NOMO-1 treated with dmso at 0.1 percent for 144 hours (cell line): Measurements from ENCODE around the gene CALD1.

Experiments used
- DNase-seq: peaks from one replicate; lab custom pipeline; 2025; ENCODE audit not compliant: unreplicated experiment; lab: John Stamatoyannopoulos, UW

The CALD1 gene

DNA sequence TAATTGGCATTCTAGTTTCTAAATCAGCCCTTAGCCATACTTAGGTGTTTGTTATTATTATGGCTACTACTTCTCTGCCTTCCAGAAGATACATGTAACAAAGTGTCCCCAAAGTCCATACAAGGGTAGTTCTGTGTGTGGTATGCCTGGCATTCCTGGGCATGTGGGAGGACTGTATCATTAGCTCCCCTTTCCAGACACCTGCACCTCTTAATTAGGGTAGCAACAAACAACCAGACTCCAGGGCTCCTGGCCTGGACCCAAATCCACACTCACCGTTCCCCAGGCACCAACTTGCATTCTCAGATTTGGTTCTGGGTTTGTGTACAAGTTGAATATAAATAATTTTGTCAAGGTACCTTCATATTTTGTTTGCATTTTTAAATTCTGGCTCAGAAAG lies 15.5 kb upstream of the CALD1 start:
- DNase-seq = no peak

DNA sequence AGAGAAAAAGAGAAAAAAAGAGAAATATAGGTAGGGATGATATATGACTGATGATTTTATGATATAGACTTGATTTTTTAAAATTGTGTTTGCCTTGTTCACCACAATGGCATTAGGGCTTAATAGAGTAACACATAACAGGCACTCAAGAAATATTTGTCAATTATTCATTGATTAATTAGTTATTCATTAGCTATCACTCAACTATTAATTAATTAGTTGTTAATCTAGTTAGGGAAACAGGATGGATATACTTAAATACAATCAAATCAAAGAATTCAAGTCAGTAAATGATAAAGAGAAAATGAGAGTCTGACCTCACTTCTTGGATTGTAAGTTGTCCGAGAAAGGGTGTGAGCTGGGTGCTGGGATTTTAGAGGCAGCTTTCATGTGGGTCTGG lies 15.1 kb upstream of the CALD1 start:
- DNase-seq = no peak

DNA sequence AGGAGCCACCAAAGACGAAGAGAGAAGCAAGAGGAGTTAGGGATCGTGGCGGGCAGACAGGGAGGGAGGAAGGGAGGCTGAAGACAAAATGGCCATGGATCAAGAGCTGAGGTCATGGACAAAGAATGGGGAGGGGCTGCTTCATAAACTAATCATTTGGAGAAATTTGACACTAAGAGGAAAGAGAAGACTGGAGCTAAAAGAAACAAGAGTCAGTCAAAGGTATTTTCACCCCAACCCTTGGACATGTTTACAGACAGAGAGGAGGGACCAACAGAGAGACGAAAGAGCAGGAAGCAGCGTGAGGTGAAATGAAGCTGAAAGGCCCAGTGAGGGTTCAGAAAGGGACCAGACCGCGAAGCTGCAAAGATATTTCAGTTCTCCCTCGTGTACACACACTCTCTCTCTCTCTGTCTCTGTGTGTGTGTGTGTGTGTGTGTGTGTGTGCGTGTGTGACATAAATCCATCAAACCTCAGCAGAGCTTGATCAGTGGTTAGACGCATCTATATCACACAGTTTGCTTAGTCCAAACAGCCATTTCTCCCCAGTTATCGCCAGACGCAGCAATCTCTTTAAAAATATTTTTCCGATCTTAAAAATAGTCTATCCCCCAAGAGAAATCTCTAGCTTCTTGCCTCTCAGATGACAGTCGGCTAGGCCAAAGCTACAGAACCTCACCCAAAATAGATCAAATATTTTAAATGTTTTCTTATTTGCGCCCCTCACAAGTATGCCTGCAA lies 12.5 kb upstream of the CALD1 start:
- DNase-seq = no peak

DNA sequence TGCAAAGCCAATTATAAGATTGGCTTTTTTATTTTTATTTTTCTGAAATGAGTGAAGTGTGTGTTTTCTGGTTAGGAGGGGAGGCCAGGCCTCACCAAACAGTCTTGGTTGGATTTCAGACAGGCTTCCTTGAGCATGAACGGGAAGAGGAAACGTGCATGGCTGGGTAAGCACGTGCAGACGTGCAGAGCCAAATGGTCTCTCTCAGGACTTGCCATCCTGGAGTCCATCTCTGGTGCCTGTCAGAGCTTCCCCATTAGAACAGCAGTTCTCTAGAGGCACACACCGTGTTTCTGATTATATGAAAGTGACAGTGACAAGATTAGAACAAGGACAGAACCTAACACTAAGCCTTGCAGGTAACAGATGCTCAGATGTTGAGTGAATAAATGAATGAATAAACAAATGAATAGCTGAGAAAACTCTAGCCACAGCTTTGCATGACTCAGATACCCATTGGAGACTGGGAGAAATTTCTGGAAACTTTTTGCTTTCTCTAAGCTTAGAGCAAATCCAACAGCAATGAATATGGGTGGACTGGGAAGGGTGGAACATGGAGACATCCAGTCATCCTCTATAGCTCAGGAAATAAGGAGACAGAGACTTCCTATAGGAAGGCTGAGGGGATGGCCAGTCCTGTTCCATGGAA lies 11.8 kb upstream of the CALD1 start:
- DNase-seq = no peak

DNA sequence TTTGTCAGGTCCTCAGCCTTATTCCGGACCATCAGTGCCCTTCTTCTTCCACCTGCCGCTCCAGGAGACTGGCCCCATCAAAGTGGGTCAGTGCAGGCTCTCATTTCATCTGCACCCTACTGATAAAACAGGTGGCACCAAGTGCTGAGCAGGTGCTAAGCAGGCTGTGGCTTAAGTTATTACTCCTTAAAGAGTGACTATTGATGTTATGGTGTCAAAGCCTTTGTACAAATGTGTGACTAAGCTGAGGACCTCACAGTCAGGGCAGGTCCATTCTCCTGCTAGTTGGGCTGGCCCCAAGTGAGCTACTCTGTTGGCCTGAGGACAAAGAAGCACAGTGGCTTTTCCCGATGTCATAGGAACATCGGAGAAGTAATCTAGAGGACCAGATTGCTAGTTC lies 11.2 kb upstream of the CALD1 start:
- DNase-seq = no peak

DNA sequence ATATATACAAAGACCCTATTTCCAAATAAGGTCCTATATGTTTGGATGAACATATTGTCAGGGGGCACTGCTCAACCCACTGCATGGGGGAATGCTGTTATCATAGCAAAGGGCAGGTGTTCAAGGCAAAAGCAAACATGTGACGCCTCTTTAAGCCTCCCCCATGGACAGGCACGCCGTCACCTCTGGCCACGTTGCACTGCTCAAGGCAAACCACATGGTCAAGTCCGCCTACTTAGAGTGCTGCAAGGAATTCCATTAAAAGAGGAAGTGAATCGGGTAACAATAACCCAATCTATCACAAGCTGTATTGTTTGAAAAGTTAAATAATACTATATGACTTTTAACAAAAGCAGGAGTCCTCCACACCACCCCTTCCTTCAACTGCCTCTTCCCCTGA lies 8.8 kb upstream of the CALD1 start:
- DNase-seq = no peak

DNA sequence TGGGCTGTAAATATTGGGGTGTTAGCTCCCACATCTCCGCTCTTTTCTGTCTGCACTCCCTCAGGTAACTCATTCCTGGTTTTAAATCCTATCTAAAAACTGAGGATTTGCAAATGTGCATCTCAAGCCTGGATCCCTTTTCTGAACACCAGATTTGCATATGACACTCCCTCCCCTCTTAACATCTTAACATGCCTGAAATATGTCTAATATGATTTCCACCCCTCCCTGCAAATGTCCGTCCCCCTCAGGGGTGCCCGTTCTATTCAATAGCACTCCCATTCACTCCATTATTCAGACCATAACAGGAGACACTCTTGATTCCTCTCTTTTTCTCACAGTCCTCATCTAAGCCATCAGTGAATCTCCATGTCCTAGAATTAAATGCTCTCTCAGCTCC lies 8.3 kb upstream of the CALD1 start:
- no peak for DNase-seq

DNA sequence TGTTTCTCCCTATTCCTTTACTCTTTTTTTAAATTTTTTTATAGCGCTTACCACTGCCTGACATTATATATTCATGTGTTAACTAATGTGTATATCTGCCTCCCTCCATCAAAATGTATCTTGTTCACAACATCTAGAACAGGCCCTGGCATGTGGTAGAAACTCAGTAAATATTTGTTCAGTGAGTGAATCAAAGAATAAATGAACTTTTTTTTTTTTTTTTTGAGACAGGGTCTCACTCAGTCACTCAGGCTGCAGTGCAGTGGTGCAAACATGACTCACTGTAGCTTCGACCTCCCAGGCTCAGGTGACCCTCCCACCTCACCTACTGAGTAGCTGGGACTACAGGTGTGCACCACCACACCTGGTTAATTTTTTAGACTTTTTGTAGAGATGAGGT lies 7.5 kb upstream of the CALD1 start:
- DNase-seq = no peak

DNA sequence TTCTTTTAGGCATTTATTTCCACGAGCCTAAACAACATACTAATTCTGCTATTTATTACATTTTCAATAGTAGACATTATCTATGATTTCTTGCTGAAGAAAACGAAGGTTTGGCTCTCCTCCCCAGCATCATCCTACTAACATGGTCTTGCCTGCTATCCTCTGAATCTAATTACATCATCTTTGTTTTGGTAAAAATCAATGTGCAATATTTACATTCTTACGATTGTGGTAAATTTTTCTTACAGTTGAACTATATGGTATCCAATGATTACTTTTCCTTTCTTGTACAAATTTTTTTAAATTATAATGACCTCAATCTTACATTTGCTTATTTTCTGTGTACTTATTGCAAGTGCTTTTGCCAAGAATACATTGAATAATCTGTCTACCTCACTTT lies 7.0 kb upstream of the CALD1 start:
- DNase-seq = no peak

DNA sequence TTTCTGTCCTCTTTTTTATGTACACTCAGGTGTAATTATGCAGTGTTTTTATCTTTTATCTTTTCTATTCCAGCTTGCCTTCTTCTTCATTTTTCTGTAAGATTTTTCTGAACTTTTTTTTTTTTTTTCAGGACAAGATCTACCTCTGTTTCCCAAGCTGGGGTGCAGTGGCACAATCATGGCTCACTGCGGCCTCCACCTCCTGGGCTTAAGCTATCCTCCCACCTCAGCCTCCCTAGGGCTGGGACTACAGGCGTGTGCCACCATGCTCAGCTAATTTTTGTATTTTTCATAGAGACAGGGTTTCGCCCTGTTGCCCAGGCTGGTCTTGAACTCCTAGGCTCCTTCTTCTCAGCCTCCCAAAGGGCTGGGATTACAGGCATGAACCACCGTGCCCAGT lies 6.3 kb upstream of the CALD1 start:
- DNase-seq = no peak

DNA sequence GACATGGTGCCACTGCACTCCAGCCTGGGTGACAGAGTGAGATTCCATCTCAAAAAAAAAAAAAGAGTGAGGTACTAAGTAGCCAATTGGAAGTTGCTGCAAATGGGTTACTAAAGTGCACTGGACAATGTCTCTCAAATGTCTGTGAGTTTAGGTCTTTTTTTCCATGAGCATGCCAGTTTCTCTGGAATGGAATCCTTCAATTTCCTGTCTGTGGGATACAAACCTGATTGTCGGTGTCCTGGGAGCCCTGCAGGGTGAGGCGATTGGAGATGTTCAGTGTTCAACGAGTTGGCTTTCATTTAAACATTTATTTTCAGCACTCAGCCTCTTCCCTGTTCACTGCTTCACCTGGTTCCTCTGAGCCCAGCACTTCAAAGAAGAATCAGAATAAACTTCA lies 5.3 kb upstream of the CALD1 start:
- no peak for DNase-seq

DNA sequence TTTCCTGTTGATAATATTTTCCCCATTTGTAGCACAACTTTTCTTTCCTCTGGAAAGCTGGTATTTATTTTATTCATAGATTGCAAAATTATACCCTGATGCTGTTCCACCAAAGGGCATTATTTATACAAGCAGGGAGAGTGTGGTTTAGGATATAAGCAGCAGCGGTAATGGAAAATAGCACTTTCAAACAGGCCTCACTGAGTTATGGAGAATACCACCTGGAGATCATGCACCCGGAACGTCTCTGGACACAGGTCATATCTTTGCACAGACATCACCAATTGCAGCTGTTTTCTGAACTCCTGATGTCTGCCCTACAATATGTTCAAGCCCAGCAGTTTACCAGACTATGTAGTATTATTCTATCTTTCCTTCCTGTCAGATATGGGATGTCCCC lies 2.0 kb upstream of the CALD1 start:
- no peak for DNase-seq

DNA sequence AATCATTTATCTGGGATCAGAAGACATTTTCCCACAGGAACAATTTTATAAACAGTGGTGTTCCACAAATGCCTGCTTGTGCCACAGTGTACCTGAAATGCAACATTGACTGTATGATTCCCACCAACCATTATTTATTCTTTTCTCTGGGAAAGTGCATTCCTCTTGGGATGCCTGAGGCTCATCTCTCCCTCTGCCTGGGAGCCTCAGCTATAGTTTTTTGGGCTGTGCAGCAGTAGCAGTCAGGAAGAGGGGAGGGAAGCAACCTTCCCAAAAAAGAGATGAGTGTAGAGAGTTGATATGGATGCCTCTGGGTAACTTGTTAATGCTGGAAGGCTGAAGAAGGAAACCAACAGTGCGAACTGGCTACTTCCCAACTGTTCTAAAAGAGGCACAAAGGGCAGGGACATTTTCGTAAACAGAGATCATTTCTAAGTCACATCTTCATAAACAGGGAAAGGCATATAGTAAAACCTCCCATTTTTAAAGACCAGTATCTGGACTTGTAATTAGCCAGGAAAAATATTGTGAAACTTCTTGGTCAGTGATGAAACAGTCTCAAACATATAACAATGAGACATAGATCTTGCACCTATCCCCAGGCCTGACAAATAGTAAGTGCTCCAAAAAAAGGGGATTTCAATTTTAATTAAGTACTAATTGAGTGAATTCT lies 1.4 kb upstream of the CALD1 start:
- DNase-seq = no peak

DNA sequence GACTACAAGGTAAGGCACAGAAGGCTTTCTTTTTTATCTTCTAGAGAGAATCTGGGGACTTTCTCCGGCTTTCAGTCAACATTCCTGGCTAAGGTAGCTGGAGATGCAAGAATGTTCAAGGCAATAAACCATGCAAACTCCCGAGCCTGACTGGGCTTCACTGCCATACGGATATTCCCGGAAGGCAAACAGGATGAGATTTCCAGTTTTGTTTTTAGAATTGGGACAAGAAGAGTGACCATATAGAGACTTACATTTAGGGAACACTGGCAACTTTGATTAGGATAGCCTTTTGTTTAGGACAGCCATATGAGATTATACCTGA lies 269 bp downstream of the CALD1 start:
- DNase-seq = no peak

DNA sequence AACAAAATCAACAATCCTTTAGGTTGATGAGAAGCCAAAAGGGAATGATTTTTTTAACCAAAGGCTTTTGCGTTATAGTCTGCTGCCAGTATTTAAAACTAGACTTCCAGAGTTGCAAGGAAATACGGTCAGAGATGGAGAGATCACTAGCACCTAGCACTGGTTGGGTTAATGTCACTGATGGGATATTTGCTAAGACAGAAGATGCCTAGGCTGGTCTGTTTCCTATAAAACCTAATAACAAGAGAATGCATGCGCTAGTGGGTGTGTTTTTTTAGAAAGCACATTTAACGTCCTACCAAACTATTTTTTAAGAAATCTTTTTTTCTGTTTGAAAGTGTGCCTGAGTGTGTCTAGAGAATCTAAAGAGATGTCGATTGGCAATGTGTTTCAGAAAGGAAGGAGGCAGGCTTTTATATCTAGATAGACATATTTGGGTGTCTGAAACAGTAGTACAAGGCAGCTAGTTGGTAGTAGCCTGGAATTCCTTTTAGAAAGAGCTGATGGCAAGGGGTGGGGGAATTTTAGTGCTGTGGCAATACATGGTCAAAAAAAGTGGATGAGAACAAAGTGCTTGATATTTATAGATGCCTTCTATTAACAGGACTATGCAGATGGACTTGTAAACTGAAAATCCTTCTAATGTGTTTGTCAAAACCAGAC lies 863 bp downstream of the CALD1 start:
- DNase-seq = no peak

DNA sequence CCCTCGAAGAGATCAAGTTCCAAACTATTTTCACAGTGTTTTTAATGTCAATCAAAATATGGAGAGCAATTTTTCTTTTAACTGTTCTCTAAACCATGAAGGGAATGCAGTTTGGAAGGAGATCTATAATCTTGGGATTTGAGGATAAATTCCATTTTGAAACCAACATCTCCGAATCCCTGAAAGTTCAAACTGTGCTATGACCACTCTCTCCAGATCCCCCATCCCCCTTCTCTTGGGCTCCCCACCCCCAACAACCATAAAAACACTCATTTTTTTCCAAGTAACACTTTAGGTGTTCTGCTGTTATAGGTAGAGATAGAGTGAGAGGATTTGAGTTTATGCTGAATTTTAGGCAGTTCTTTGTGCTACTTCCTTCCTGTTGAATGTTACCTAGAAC lies 1.7 kb downstream of the CALD1 start:
- no peak for DNase-seq

DNA sequence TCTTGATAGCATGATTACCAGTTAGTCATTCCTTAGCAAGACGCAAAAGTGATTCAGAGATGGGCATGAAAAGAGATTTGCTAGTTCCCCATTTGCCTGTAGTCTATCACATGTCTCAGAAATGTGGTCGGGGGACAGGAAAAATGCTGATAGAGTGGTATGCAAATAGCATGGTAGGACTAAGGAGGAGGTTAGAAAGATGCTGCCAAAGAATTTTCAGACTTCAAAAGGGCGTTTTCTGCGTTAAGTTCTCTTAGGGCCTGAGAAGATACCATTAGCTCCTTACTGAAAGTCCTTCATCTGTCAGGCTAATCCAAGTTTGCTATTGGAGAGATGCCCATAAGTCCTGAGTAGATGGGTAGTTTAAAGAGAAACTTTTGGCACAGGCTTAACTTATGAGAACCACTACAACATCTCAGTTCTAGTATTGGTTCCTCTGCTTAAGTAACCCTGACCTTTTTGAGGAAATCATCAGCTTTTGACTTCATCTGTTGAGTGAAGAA lies 2.7 kb downstream of the CALD1 start:
- DNase-seq = no peak

DNA sequence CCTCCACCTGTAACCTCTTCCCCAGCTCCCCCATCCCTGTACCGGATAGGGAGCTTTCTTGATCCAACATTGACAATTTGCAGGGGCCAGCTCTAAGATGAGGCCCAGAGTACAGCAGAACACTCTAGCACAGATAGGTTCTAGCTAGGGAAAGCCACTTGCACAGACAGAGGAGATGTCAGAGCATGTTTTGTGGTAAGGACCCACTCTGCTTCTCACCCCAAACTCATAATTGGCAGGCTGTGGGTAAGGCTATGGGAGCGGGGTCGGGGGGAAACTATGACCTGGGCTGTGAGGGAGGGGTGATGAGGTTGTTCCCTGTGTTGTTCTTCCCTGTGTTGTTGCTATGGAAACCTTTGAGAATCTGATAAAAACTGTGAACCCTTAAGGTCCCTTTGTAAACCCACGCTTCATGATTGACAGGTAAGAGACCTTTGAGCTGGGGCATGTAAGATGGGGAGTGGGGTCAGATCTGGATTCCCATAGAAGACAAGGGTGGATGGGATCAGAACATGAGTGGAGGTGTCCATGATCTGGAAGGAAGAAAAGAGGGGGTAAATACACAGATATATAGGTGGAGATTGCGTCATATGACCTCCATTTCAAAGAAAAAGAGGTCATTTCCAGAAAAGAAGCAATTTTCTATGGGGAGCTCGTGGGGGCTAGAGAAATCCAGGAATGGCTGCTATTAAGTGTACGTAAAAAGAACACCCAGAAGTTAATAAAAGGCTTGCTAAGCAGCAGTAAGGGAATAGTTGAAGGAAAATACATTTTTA lies 4.0 kb downstream of the CALD1 start:
- DNase-seq = no peak

DNA sequence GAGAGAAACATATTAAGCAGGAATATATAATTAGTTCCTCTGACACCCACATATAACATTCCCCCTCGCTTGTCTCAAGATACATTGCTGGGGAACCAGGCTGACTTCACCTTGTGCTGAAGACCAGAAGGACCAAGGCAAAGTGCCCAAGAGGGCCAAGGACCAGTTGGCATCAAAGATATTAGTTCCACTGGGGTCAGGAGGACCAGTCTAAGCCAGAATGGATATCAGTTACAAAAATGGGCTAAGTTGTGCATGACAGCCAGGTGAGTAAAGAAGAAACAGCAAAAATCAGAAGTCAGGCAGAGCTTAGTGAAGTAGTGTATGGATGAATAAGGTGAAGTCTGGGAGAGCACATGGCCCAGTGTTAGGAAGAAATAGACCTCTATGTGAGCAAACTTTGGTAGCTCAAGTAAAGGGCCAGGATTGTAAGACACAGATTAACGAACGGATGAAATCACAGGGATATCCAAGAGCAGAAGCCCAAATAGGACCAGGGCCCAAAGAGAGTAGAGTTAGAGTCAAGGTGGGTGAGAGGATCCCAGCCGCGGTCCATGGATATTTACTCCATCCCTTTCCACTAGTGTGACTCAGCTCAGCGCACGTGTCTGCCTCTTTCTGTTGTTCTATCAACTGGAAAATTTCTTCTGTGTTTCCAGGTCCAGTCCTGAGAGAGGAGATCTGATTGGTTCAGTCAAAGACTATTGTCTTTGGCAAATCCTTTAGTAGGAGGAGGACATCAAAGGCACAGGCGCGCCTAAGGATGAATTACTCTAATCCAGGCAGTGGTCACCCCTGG lies 5.0 kb downstream of the CALD1 start:
- DNase-seq = no peak

DNA sequence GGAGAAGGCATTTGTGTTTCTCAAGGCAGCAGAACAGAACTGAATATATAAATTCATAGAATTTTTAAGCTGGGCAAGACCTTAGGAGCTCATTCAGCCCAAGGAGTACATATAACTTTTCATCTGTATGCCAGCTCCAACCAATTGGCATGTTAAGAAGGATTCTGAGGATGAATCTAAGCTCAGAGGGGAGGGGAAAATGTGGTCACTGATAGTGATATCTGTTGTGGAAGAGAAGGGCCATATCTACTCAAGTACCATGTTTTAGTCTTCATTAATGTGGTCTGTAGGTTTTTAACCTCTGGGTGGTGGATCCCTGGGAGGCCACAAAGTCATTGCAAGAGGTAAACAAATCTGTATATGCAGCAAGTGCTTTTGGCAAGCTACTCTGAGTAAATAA lies 6.4 kb downstream of the CALD1 start:
- DNase-seq = no peak
